GM20000 (cell line): ENCODE measurements around the gene IGFL1.
"Not testable (repeated sequence)": the region's sequence is repeated elsewhere in the genome, so short reads cannot be mapped to it uniquely, and the experiment has no call there.

Source experiments
- DNase-seq: peaks from one replicate; pipeline ENCODE4 v3.0.0; 2012; ENCODE audit warnings: low spot score
- TF ChIP-seq, protein P1 (sequence below): IDR thresholded peaks from 2 replicates; pipeline ENCODE4 v1.5.1; 2012; ENCODE audit warnings: mild to moderate bottlenecking, control low read depth; ENCODE audit errors: extremely low read depth, missing control alignments

Gene IGFL1

GRCh38 chr19:46251416-46251815 lies 21.9 kb downstream of the IGFL1 start:
- DNase-seq, result no peak

DNA sequence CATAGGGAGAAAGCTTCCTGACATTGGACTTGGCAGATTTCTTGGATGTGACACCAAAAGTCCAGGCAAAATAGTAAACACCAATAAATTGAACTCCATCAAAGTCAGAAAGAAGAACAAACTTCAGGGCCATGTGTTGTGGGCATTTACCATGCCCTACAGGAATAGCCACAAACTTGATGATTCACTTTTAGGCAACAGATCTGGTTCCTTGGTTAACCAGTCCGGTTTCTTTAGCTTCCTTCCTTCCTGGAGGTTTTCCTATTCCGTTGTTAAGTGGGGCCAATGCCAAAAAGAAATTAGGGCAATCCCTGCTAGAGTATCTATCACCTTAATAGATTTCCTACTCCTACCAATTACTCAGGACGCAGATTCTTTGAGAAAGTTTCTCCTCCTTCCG lies 25.2 kb downstream of the IGFL1 start:
- TF ChIP-seq, protein P1, sequence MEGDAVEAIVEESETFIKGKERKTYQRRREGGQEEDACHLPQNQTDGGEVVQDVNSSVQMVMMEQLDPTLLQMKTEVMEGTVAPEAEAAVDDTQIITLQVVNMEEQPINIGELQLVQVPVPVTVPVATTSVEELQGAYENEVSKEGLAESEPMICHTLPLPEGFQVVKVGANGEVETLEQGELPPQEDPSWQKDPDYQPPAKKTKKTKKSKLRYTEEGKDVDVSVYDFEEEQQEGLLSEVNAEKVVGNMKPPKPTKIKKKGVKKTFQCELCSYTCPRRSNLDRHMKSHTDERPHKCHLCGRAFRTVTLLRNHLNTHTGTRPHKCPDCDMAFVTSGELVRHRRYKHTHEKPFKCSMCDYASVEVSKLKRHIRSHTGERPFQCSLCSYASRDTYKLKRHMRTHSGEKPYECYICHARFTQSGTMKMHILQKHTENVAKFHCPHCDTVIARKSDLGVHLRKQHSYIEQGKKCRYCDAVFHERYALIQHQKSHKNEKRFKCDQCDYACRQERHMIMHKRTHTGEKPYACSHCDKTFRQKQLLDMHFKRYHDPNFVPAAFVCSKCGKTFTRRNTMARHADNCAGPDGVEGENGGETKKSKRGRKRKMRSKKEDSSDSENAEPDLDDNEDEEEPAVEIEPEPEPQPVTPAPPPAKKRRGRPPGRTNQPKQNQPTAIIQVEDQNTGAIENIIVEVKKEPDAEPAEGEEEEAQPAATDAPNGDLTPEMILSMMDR, result no peak
- no peak for DNase-seq

More at GRCh38 chr19:46251416-46251815, 21.9 kb downstream of the IGFL1 start:
- TF ChIP-seq, protein P1, result no peak

GRCh38 chr19:46256855-46257254 lies 27.3 kb downstream of the IGFL1 start:
- no peak for DNase-seq
- TF ChIP-seq, protein P1, result no peak

DNA sequence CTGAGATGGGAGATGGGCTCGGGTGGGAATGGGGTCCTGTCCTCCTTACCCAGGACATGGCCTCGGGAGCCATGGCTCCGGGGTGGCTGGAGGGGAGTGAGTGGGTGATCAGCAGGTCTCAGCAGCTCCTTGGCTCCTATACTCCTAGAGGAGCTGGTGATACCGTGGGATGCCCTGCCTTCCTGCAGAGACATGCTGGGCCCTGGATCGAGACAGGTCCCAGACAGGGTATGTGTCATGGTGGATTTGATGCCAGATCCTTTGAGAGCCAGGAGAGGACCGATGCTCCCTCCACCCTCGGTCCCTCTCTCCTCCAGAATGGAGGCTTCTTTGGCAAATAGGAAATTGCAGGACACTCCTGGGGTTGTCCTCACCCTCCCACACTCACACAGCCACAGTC lies 32.0 kb downstream of the IGFL1 start:
- not testable (repeated sequence) for DNase-seq

- DNase-seq, result peak; percentile 40
These were observed 33.2 kb downstream of the IGFL1 start for GRCh38 chr19:46262684-46263296.

GRCh38 chr19:46264801-46265200 lies 35.3 kb downstream of the IGFL1 start:
- not testable (repeated sequence) for DNase-seq

DNA sequence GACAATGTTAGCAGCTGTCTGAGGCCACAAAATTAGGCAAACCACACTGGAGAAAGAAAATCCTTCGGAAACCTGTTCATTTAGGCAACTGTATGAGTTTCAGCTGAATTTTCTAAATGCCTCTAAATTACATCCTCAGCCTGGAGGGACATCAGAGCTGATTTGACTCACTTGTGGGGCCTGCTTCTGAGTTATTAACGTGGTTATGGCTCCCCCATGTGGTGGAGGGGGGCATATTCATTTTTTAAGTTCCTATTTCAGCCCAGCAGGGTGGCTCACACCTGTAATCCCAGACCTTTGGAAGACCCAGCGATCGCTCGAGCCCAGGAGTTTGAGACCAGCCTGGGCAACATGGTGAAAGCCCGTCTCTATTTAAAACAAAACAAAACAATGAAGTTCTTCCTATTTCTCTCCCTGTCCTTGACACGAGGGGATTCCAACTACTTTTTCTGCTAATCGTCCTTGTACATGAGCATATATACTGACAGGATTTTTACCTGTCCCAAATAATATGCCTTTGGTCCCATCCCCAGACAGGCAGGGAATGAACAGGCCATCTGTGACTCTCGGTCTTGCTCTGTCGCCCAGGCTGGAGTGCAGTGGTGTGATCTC lies 35.8 kb downstream of the IGFL1 start:
- TF ChIP-seq, protein P1, result peak; percentile 69

DNA sequence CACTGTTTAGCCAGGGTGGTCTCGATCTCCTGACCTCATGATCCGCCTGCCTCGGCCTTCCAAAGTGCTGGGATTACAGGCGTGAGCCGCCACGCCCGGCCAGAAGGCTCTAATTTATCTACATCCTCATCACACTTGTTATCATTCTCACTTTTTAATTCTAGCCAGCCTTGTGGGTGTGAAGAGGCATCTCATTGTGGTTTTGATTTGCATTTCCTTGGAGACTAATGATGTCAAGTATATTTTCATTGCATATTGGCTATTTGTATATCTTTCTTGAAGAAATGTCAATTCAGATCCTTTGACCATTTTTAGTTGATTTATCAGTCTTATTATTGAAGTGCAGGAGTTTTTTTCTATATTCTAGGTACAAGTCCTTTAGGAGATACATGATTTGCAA lies 39.6 kb downstream of the IGFL1 start:
- TF ChIP-seq, protein P1, result no peak
- DNase-seq, result no peak

More for the DNA sequence above, 35.8 kb downstream of the IGFL1 start:
- DNase-seq, result peak; percentile 71

- TF ChIP-seq, protein P1, result no peak
These were observed 41.1 kb downstream of the IGFL1 start for GRCh38 chr19:46270521-46271256.

More at GRCh38 chr19:46270521-46271256, 41.1 kb downstream of the IGFL1 start:
- DNase-seq, result no peak
